Activated CD4-positive, alpha-beta T cell treated with anti-CD3 and anti-CD28 coated beads, Interleukin-2, amount 10 ng/mL, durations not matched to agents 7 days and 5 days (primary cell): ENCODE data around the gene CSTPP1. TPM values are rescaled to one million over a fixed set of nuclear protein-coding genes. Genes with fewer than 3 reads are reported as not detected.

Source experiments
- CTCF ChIA-PET: fragments of 350-600 bp; sonication (Branson Sonifier 250); formaldehyde crosslinking; loops from one replicate; lab custom pipeline; 2021; ENCODE audit warnings: antibody characterized with exemption; lab: Charles Lee
- POLR2A ChIA-PET: fragments of 350-600 bp; sonication (Branson Sonifier 250); formaldehyde crosslinking; loops from one replicate; lab custom pipeline; 2021; ENCODE audit warnings: antibody characterized with exemption; lab: Charles Lee
- DNase-seq: peaks from one replicate; pipeline ENCODE4 v3.0.0-alpha.2; 2020
- H3K27ac Mint-ChIP-seq: one replicate; pipeline ENCODE4 v1.8.0; 2021; ENCODE audit warnings: mild to moderate bottlenecking, moderate library complexity, mixed read lengths
- H3K27me3 Mint-ChIP-seq: one replicate; pipeline ENCODE4 v1.8.0; 2021; ENCODE audit warnings: mixed read lengths
- H3K36me3 Mint-ChIP-seq: one replicate; pipeline ENCODE4 v1.8.0; 2021; ENCODE audit warnings: low read depth, mixed read lengths
- H3K4me1 Mint-ChIP-seq: one replicate; pipeline ENCODE4 v1.8.0; 2021; ENCODE audit warnings: mixed read lengths
- H3K4me3 Mint-ChIP-seq: one replicate; pipeline ENCODE4 v1.8.0; 2021; ENCODE audit warnings: mild to moderate bottlenecking, moderate library complexity, mixed read lengths
- H3K9me3 Mint-ChIP-seq: one replicate; pipeline ENCODE4 v1.8.0; 2021; ENCODE audit warnings: mixed read lengths
- total RNA-seq, 2 experiments: library from RNA; stranded (reverse); gene quantifications; one replicate each; pipeline ENCODE4 v1.2.3, GENCODE V29; 2021

The CSTPP1 gene
- total RNA-seq, 2 experiments from 2014 or later = 18.2 to 18.9 TPM

DNA sequence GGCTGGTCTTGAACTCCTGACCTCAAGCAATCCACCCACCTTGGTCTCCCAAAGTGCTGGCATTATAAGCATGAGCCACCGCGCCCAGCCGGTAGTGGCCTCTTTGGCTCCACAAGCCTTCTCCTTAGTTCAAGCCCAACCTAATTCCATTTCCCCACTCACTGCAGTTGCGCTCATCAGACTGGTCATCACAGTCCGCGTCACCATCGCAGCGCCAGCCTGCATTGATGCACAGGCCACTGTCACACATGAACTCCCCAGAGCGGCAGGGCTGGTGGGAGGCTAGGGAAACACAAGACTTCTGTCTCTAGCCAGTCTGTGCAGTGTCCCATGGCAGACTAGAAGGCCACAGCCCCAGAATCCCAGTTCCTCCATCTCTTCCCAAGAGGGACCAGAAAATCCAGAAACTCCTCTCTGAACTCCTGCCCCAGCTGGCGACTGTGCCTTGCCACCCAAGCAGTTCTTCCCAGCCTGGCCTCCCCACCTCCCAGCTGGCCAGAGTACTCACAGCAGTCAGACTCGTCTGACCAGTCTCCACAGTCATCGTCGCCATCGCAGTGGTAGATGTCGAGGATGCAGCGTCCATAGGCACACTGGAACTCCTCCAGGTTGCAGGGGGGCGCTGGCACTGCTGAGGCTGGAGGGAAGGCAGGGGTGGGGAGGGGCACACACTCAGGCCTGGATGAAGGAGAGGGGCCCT is 38.0 kb upstream of the CSTPP1 start:
- Mint-ChIP-seq H3K4me3 (no peak overlapping the region), H3K4me1 (no peaks in the 10 kb centered on the region), H3K27me3 (no peaks in the 10 kb centered on the region), H3K36me3 (no peaks in the 10 kb centered on the region), H3K9me3 (no peaks in the 10 kb centered on the region), H3K27ac (no peak overlapping the region)
- DNase-seq = no peak
- POLR2A ChIA-PET = no interaction called here
- CTCF ChIA-PET = no interaction called here

DNA sequence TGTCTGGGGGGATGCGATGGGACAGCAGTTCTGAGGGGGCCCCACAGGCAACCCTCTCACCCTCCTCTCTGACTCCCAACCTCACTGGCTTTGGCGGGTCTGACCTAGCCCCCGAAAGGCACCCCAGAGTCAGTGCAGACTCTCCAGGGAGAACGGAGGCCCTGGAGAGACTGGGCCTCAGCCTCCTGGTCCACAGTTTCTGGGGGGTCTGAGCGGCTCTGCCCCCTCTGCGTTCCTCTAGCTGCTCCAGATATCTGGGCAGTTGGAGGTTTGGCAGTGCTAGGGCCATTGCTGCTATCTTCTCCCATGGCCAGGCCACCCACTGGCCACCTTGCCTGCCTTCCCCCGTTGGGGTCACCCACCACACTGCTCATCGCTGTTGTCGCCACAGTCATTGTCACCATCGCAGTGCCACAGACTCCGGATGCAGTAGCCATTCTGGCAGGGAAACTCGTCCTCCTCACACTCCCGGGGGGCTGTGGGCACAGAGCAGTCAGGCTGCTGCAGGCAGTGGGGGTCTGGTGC is 37.0 kb upstream of the CSTPP1 start:
- CTCF ChIA-PET = interaction anchor here (0.6 kb wide), 1 partner anchor 985 kb away, joined by 3 read pairs; no protein-coding TSS in a partner anchor

DNA sequence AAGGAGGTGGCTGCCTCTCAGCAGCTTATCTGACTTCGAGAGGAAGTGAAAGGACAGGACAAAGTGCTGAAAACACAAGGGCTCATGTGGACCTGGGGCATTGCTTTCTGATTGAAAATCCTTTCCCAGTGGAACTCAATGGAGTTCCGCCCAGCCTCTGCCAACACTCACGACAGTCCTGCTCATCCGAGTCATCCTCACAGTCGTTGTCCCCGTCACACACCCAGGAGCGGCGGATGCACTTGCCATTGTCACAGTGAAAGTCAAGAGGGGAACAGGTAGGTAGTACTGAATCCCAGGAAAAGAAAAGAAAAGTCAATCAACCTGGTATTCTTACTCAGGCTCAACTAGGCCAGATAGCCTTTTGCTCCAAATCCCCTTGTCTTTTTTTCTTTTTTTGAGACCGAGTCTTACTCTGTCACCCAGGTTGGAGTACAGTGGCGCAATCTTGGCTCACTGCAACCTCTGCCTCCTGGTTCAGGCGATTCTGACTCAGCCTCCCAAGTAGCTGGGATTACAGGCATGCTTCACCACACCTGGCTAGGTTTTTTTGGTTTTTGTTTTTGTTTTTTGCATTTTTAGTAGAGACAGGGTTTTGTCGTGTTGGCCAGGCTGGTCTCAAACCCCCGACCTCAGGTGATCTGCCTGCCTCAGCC is 36.3 kb upstream of the CSTPP1 start:
- DNase-seq = no peak
- H3K27me3 Mint-ChIP-seq = no peaks in the 10 kb centered on the region
- POLR2A ChIA-PET = no interaction called here
- no peak overlapping the region for H3K4me3 Mint-ChIP-seq
- H3K4me1 Mint-ChIP-seq = peaks cover 2% of the 10 kb centered on the region
- H3K27ac Mint-ChIP-seq = no peak overlapping the region
- H3K36me3 Mint-ChIP-seq = no peaks in the 10 kb centered on the region
- no peaks in the 10 kb centered on the region for H3K9me3 Mint-ChIP-seq
- CTCF ChIA-PET = interaction anchor here (0.6 to 1.5 kb wide), 3 partner anchors 20 to 995 kb away, joined by 3 to 4 read pairs (median 3); no protein-coding TSS in a partner anchor

More for the DNA sequence above, 37.0 kb upstream of the CSTPP1 start:
- Mint-ChIP-seq H3K4me3 (no peak overlapping the region), H3K36me3 (no peaks in the 10 kb centered on the region), H3K9me3 (no peaks in the 10 kb centered on the region), H3K27me3 (no peaks in the 10 kb centered on the region), H3K4me1 (peaks cover 2% of the 10 kb centered on the region), H3K27ac (no peak overlapping the region)
- DNase-seq = no peak
- POLR2A ChIA-PET = no interaction called here

DNA sequence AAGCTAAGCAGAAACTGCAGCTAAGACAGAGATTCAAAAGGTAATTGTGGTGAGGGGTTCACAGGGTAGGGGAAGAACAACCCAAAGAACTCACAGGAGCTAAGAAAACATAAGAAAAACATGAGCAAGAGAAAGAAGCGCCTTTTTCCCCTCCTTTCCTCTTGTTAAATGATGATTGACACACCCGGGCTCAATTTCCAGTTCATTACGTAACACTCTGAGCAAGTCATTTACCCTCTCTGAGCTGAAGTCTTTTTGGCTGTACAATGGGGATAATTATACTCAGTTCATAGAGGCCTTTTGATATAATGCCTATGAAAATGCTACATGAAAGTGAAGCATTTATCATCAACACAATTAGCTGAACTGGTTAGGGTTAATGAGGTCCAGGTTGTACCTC is 35.4 kb upstream of the CSTPP1 start:
- Mint-ChIP-seq H3K9me3 (no peaks in the 10 kb centered on the region), H3K27me3 (peaks cover 2% of the 10 kb centered on the region), H3K4me3 (no peak overlapping the region), H3K4me1 (peaks cover 2% of the 10 kb centered on the region), H3K36me3 (no peaks in the 10 kb centered on the region), H3K27ac (no peak overlapping the region)
- POLR2A ChIA-PET = no interaction called here
- CTCF ChIA-PET = interaction anchor here (1.5 kb wide), 1 partner anchor 19 kb away, joined by 4 read pairs; no protein-coding TSS in a partner anchor
- no peak for DNase-seq

DNA sequence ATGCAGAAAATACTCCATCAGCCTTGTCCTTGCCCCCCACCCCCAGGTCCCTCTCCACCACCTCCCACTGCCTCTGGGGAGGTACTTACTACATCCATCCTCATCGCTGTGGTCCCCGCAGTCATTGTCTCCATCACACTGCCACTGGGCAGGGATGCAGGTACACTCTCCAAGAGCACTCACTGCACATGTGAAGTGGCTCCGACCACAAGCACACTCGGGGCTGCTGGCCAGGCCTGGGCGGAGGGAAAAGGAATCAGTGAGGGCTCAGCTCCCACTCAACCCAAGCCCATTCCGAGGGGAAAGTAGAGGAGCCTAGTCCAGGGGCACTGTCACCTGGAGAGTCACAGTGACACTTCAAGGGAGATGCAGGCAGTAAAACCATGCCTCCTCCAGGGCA is 33.9 kb upstream of the CSTPP1 start:
- H3K27me3 Mint-ChIP-seq = peaks cover 6% of the 10 kb centered on the region
- no peak overlapping the region for H3K4me3 Mint-ChIP-seq
- H3K4me1 Mint-ChIP-seq = peaks cover 2% of the 10 kb centered on the region
- H3K27ac Mint-ChIP-seq = no peak overlapping the region
- CTCF ChIA-PET = interaction anchor here (0.6 kb wide), 1 partner anchor 185 kb away, joined by 5 read pairs; no protein-coding TSS in a partner anchor
- POLR2A ChIA-PET = interaction anchor here (0.6 kb wide), 1 partner anchor 14 kb away, joined by 5 read pairs; no protein-coding TSS in a partner anchor
- H3K9me3 Mint-ChIP-seq = no peaks in the 10 kb centered on the region
- H3K36me3 Mint-ChIP-seq = no peaks in the 10 kb centered on the region
- DNase-seq = no peak

DNA sequence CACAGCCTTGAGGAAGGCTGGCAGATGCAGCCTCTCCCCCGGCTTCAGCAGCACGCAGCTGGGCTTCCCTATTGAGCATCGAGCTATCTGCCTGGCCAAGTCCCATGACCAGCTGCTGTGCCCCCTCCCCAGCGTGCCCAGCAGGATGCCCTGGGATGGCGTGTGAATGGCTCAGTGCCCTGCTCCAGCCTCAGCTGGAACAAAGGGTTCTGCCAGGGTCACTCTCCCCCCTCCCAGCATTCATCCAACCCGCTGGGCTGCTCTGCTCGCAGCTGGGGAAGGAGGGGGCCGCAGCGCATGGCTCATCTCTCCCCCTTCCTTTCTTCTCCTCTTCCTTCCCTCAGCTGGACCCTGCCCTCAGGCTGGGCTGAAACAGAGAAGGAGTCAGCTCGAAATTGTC is 32.7 kb upstream of the CSTPP1 start:
- ChIA-PET CTCF (interaction anchor here (1.0 to 2.3 kb wide), 5 partner anchors 10 to 251 kb away, joined by 3 to 8 read pairs (median 4); no protein-coding TSS in a partner anchor), POLR2A (no interaction called here)
- DNase-seq = no peak
- no peak overlapping the region for H3K4me3 Mint-ChIP-seq
- peaks cover 6% of the 10 kb centered on the region for H3K27me3 Mint-ChIP-seq
- no peaks in the 10 kb centered on the region for H3K36me3 Mint-ChIP-seq
- H3K27ac Mint-ChIP-seq = no peak overlapping the region
- H3K4me1 Mint-ChIP-seq = peaks cover 2% of the 10 kb centered on the region
- H3K9me3 Mint-ChIP-seq = no peaks in the 10 kb centered on the region

DNA sequence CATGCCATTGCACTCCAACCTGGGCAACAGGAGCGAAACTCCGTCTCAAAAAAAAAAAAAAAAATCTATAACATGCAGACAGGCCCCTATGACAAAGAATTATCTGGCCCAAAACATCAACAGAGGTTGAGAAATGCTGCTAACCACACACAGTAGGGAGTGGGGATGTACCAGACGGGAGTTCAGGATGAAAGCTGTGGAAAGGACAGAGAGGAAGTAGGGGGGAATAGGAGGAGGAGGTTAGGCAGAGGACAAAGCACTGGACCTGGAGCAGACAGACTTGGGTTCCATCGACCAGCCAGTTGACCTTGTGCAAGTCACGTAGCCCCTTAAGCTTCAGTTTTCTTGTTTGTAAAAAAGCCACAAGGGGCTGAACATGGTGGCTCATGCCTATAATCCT is 30.8 kb upstream of the CSTPP1 start:
- ChIA-PET CTCF (interaction anchor here (2.3 kb wide), 1 partner anchor 249 kb away, joined by 8 read pairs; no protein-coding TSS in a partner anchor), POLR2A (no interaction called here)
- Mint-ChIP-seq H3K4me1 (peaks cover 2% of the 10 kb centered on the region), H3K27me3 (peaks cover 11% of the 10 kb centered on the region), H3K36me3 (no peaks in the 10 kb centered on the region), H3K9me3 (no peaks in the 10 kb centered on the region), H3K4me3 (no peak overlapping the region), H3K27ac (no peak overlapping the region)
- DNase-seq = no peak

DNA sequence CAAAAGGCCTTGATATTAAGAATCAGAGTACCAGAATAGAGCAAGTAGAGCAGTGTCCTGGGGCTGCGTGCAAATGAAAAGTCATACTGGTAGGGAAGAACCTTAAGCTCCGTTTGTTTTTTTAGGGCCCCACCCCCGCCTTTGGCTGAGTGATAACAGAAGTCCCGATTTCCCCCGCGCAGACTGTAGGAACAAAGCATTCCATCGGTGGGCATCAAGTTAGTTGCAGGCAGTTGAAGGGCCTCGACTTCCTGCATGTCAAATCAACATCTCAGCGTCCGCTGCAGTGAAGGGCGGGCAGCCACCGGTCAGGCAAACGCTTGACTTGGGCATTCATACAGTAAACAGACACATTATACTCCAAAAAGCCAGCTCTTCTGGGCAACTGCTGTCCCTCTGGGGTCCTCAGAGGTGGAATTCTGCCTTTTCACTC is 29.9 kb upstream of the CSTPP1 start:
- ChIA-PET CTCF (interaction anchor here (1.9 to 2.1 kb wide), 2 partner anchors 10 to 13 kb away, joined by 4 to 8 read pairs; no protein-coding TSS in a partner anchor), POLR2A (no interaction called here)
- Mint-ChIP-seq H3K27ac (no peak overlapping the region), H3K4me3 (no peak overlapping the region), H3K9me3 (no peaks in the 10 kb centered on the region), H3K27me3 (peaks cover 16% of the 10 kb centered on the region), H3K4me1 (peaks cover 2% of the 10 kb centered on the region), H3K36me3 (no peaks in the 10 kb centered on the region)
- DNase-seq = no peak

DNA sequence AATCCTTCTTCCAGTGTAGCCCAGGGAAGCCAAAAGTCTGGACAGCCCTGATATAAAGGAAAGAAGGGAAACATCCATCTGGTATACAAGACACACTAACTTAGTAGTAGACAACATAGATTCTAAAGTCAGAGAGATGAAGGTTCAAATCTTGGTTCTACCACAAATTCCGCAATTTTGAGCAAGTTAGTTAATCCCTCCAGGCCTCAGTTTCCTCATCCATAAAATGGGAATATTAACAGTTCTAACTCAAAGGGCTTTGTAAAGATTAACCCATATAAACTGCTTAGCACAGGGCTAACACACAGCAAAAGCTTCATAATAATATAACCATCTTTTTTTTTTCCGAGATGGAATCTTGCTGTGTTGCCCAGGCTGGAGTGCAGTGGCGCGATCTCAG is 29.0 kb upstream of the CSTPP1 start:
- ChIA-PET POLR2A (no interaction called here), CTCF (interaction anchor here (1.9 to 2.1 kb wide), 2 partner anchors 9 to 12 kb away, joined by 4 to 8 read pairs; no protein-coding TSS in a partner anchor)
- no peaks in the 10 kb centered on the region for H3K9me3 Mint-ChIP-seq
- peaks cover 23% of the 10 kb centered on the region for H3K27me3 Mint-ChIP-seq
- peaks cover 2% of the 10 kb centered on the region for H3K4me1 Mint-ChIP-seq
- H3K27ac Mint-ChIP-seq = no peak overlapping the region
- H3K4me3 Mint-ChIP-seq = no peak overlapping the region
- H3K36me3 Mint-ChIP-seq = no peaks in the 10 kb centered on the region
- DNase-seq = no peak

DNA sequence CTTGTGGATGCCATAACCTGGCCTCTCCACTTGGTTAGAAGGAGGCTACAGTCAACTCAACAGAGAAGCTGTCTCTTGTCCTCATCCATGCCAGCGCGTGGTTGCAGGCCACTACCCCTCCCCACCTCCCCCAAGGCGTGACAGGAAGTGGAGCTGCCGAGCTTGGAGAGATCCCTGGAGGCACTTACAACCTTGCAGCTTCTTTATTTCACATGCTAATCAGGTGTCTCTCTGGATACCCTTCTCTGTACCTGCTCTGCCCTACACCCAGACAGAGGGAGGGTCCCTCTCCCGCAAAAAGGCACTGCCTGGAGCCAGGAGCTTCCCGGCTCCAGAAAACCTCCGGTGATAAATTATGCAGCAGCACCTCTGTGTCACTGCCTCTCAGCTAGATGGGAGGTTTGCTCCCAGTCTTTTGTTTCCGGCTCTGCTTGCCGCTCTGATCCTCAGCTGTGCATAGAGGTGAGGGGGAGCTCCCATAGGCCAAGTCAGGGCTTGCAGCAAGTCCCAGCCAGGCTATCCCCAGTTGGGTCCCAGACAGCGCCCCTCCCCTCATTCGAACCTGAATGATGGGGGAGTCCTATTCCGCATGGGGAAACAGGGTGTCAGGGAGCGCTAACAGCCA is 23.9 kb upstream of the CSTPP1 start:
- Mint-ChIP-seq H3K36me3 (no peaks in the 10 kb centered on the region), H3K27me3 (peaks cover 62% of the 10 kb centered on the region), H3K4me3 (no peak overlapping the region), H3K9me3 (no peaks in the 10 kb centered on the region), H3K4me1 (peaks cover 12% of the 10 kb centered on the region), H3K27ac (no peak overlapping the region)
- ChIA-PET POLR2A (no interaction called here), CTCF (interaction anchor here (0.6 to 1.5 kb wide), 5 partner anchors 8 to 22 kb away, joined by 3 to 6 read pairs (median 3); no protein-coding TSS in a partner anchor)
- no peak for DNase-seq

DNA sequence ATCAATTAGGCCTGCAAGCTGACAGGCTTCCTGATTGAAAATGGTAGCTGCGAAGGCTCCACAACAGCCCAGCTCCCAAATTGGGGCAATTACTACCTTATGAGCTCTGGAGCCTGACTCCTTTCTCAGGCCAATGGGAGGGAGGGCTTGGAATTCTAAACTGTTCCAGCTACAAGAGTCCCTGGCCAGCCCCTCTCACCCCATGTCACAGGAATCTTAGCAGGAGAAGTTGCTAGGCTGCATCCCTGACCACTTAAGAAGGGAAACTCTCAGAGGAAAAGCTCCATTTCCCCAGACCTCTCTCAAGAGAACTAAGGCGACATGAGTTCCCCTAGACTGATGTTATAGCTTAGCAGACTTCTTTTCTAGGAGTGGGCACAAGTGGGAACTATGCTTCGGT is 23.1 kb upstream of the CSTPP1 start:
- peaks cover 14% of the 10 kb centered on the region for H3K4me1 Mint-ChIP-seq
- H3K9me3 Mint-ChIP-seq = no peaks in the 10 kb centered on the region
- ChIA-PET CTCF (interaction anchor here (1.4 to 1.5 kb wide), 3 partner anchors 9 to 19 kb away, joined by 3 to 6 read pairs (median 4); no protein-coding TSS in a partner anchor), POLR2A (no interaction called here)
- H3K4me3 Mint-ChIP-seq = no peak overlapping the region
- H3K27ac Mint-ChIP-seq = no peak overlapping the region
- peaks cover 65% of the 10 kb centered on the region for H3K27me3 Mint-ChIP-seq
- H3K36me3 Mint-ChIP-seq = no peaks in the 10 kb centered on the region
- DNase-seq = no peak

DNA sequence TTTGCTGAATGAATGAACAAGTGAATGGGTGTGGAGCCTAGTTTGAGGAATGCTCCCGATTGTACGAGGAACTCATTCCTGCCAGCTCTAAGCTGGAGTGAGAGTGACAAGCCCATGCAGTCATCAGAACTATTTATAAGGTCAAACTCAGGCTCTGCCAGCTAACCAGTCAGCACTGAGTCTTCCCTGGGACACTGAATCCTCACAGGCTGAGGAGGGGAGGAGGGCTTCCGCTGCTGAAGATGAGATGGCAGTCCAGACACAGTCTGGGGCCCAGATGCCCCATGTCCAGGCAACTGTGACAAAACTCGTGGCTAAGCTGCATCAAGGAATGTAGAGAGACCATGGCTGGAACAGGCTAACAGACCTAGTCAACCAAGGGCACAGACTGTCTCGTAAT is 22.2 kb upstream of the CSTPP1 start:
- no peaks in the 10 kb centered on the region for H3K9me3 Mint-ChIP-seq
- H3K27ac Mint-ChIP-seq = no peak overlapping the region
- peaks cover 73% of the 10 kb centered on the region for H3K27me3 Mint-ChIP-seq
- CTCF ChIA-PET = interaction anchor here (0.5 to 0.6 kb wide), 2 partner anchors 75 to 167 kb away, joined by 3 to 5 read pairs; no protein-coding TSS in a partner anchor
- DNase-seq = no peak
- POLR2A ChIA-PET = no interaction called here
- peaks cover 22% of the 10 kb centered on the region for H3K4me1 Mint-ChIP-seq
- H3K4me3 Mint-ChIP-seq = no peak overlapping the region
- H3K36me3 Mint-ChIP-seq = no peaks in the 10 kb centered on the region
